ENCODE data around the gene A1BG. TPM values are rescaled to one million over a fixed set of nuclear protein-coding genes. Genes with fewer than 3 reads are reported as not detected.

Gene A1BG
- total RNA-seq: 10 to 100 TPM in 3 of 4 donors, 1 to 10 TPM in 1; 8.7 to 18.4 (median 16.4) TPM

GRCh38 chr19:58352760-58353671 is at the start of gene A1BG:
Gene A1BG (minus strand): TSS chr19:58353492. CDS start chr19:58353437, 55 bp downstream.
- TF ChIP-seq CTCF (IDR thresholded peaks at IDR 0.05): no peak
- DNase-seq (ENCODE audit: low spot score): no peak
- ATAC-seq (ENCODE audit: low FRiP score): no peak

GRCh38 chr19:58401840-58402421 is 48.6 kb upstream of the A1BG start:
- DNase-seq (ENCODE audit: low spot score): no peak
- TF ChIP-seq CTCF (IDR thresholded peaks at IDR 0.05): no peak
- ATAC-seq (ENCODE audit: low FRiP score): no peak

- ATAC-seq (ENCODE audit: low FRiP score) (peak; percentile 100), DNase-seq (ENCODE audit: low spot score) (peak; percentile 100)
- no peak for TF ChIP-seq CTCF (IDR thresholded peaks at IDR 0.05)
These were observed 47.9 kb upstream of the A1BG start for GRCh38 chr19:58400916-58401839.

- no peak for TF ChIP-seq CTCF (IDR thresholded peaks at IDR 0.05)
- DNase-seq (ENCODE audit: low spot score): no peak
- no peak for ATAC-seq (ENCODE audit: low FRiP score)
These were observed 47.1 kb upstream of the A1BG start for GRCh38 chr19:58400316-58400915.

- no peak for TF ChIP-seq CTCF (IDR thresholded peaks at IDR 0.05)
- ATAC-seq (ENCODE audit: low FRiP score) (no peak), DNase-seq (ENCODE audit: low spot score) (no peak)
These were observed 46.6 kb upstream of the A1BG start for GRCh38 chr19:58399903-58400302.

GRCh38 chr19:58398545-58398944 is 45.3 kb upstream of the A1BG start:
- DNase-seq (ENCODE audit: low spot score): no peak
- ATAC-seq (ENCODE audit: low FRiP score): no peak
- TF ChIP-seq CTCF (IDR thresholded peaks at IDR 0.05): no peak
